Measurements from ENCODE around the gene RAB20. TPM values are rescaled to one million over a fixed set of nuclear protein-coding genes. Genes with fewer than 3 reads are reported as not detected.
"Not testable (repeated sequence)": the region's sequence is repeated elsewhere in the genome, so short reads cannot be mapped to it uniquely, and the experiment has no call there.

RAB20 gene
- total and polyA plus RNA-seq, 8 donors: 9.3 to 23.6 (median 14.2) TPM

- FAIRE-seq: no peak
Observed at GRCh38 chr13:110501188-110501587, 60.3 kb downstream of the RAB20 start.

GRCh38 chr13:110500341-110500740 lies 61.2 kb downstream of the RAB20 start:
- WGBS, 2 donors: 93 to 94% methylated on average over 3 of the region's 3 CpGs
- Histone ChIP-seq H3K27ac (no peak overlapping the region), H3K36me3 (peaks cover 0 to 5% (median 0%) of the 10 kb centered on the region in 3 donors), H3K4me3 (no peak overlapping the region), H3K9me3 (no peaks in the 10 kb centered on the region), H3K4me1 (no peaks in the 10 kb centered on the region), H3K27me3 (no peaks in the 10 kb centered on the region)
- ATAC-seq (no peak), FAIRE-seq (no peak), DNase-seq (no peak)
- no peak for TF ChIP-seq CTCF (IDR thresholded peaks at IDR 0.05)
- intact Hi-C loops (cut with DNase I): no loop called here

More at GRCh38 chr13:110501188-110501587, 60.3 kb downstream of the RAB20 start:
- 97 to 98% methylated on average over 9 of the region's 9 CpGs for WGBS, 2 donors
- ATAC-seq (no peak), DNase-seq (peak in 1 of 6 donors; percentile 30)
- TF ChIP-seq CTCF (IDR thresholded peaks at IDR 0.05): no peak
- Histone ChIP-seq H3K4me3 (no peak overlapping the region), H3K27ac (no peak overlapping the region), H3K4me1 (no peaks in the 10 kb centered on the region), H3K27me3 (no peaks in the 10 kb centered on the region), H3K9me3 (no peaks in the 10 kb centered on the region), H3K36me3 (peaks cover 0 to 5% (median 0%) of the 10 kb centered on the region in 3 donors)
- intact Hi-C loops (cut with DNase I): no loop called here

GRCh38 chr13:110499621-110500281 lies 61.8 kb downstream of the RAB20 start:
- WGBS, 2 donors: 89% methylated on average over 10 of the region's 10 CpGs
- Histone ChIP-seq H3K9me3 (no peaks in the 10 kb centered on the region), H3K27ac (no peak overlapping the region), H3K4me1 (no peaks in the 10 kb centered on the region), H3K4me3 (no peak overlapping the region), H3K36me3 (peaks cover 0 to 5% (median 2%) of the 10 kb centered on the region in 3 donors), H3K27me3 (no peaks in the 10 kb centered on the region)
- intact Hi-C loops (cut with DNase I): no loop called here
- ATAC-seq (peak in 2 of 4 donors; percentile 19 to 37), FAIRE-seq (no peak), DNase-seq (no peak)
- no peak for TF ChIP-seq CTCF (IDR thresholded peaks at IDR 0.05)

GRCh38 chr13:110498765-110499164 lies 62.8 kb downstream of the RAB20 start:
- no peaks in the 10 kb centered on the region for H3K27me3 ChIP-seq
- FAIRE-seq (no peak), ATAC-seq (no peak), DNase-seq (no peak)
- no peak for TF ChIP-seq CTCF (IDR thresholded peaks at IDR 0.05)
- 87 to 93% methylated on average over 10 of the region's 10 CpGs for WGBS, 2 donors
- peaks cover 0 to 5% (median 4%) of the 10 kb centered on the region in 3 donors for H3K36me3 ChIP-seq
- intact Hi-C loops (cut with DNase I): no loop called here
- H3K4me1 ChIP-seq: no peaks in the 10 kb centered on the region
- H3K4me3 ChIP-seq: no peak overlapping the region
- no peaks in the 10 kb centered on the region for H3K9me3 ChIP-seq
- H3K27ac ChIP-seq: no peak overlapping the region

- WGBS, 2 donors: 82% methylated on average over 5 of the region's 5 CpGs
- Histone ChIP-seq H3K9me3 (no peaks in the 10 kb centered on the region), H3K4me3 (no peak overlapping the region), H3K27ac (no peak overlapping the region), H3K4me1 (no peaks in the 10 kb centered on the region), H3K27me3 (no peaks in the 10 kb centered on the region), H3K36me3 (peaks cover 0 to 4% (median 2%) of the 10 kb centered on the region in 3 donors)
- intact Hi-C loops (cut with DNase I): no loop called here
- DNase-seq (no peak), FAIRE-seq (no peak), ATAC-seq (no peak)
- TF ChIP-seq CTCF (IDR thresholded peaks at IDR 0.05): no peak
Observed at GRCh38 chr13:110498327-110498726, 63.2 kb downstream of the RAB20 start.

- FAIRE-seq; H3K27me3 ChIP-seq; H3K36me3 ChIP-seq; H3K9me3 ChIP-seq; H3K27ac ChIP-seq; DNase-seq; H3K4me1 ChIP-seq; ATAC-seq; H3K4me3 ChIP-seq; intact Hi-C loops (cut with DNase I): not testable (repeated sequence)
- 74 to 78% methylated on average over 3 of the region's 3 CpGs for WGBS, 2 donors
Observed at GRCh38 chr13:110497896-110498295, 63.6 kb downstream of the RAB20 start.
